Neural cell (in vitro differentiated cells): ENCODE data around the gene KRT83. TPM values are rescaled to one million over a fixed set of nuclear protein-coding genes. Genes with fewer than 3 reads are reported as not detected.

ENCODE experiments used
- H2AFZ ChIP-seq: fragments of 200-600, 300-800 bp; sonication (generic), shearing (Covaris generic); 2 replicates; pipeline ENCODE4 v1.6.0; 2014; ENCODE audit warnings: low read depth, mild to moderate bottlenecking, antibody characterized with exemption, low read length, moderate library complexity
- H3F3A ChIP-seq: fragments of 200-600 bp; shearing (Covaris generic); 2 replicates; pipeline ENCODE4 v1.6.1; 2016; ENCODE audit warnings: mild to moderate bottlenecking, moderate library complexity, mixed read lengths, antibody characterized with exemption, low read length; ENCODE audit not compliant: insufficient read depth, poor library complexity, severe bottlenecking
- H3K27ac ChIP-seq: fragments of 200-600, 300-800 bp; sonication (generic), shearing (Covaris generic); 2 replicates; pipeline ENCODE4 v1.5.1; 2014; ENCODE audit warnings: mild to moderate bottlenecking, low read length, moderate library complexity
- H3K27me3 ChIP-seq: fragments of 300-800, 200-600 bp; sonication (generic), shearing (Covaris generic); 2 replicates; pipeline ENCODE4 v1.6.0; 2014; ENCODE audit warnings: mild to moderate bottlenecking, low read depth, low read length, moderate library complexity; ENCODE audit not compliant: insufficient read depth
- H3K36me3 ChIP-seq: fragments of 300-800, 200-600 bp; sonication (generic), shearing (Covaris generic); 2 replicates; pipeline ENCODE4 v1.5.1; 2014; ENCODE audit warnings: mild to moderate bottlenecking, antibody characterized with exemption, low read length, moderate library complexity; ENCODE audit not compliant: insufficient read depth
- H3K4me2 ChIP-seq: fragments of 300-800, 200-600 bp; sonication (generic), shearing (Covaris generic); 2 replicates; pipeline ENCODE4 v1.6.0; 2014; ENCODE audit warnings: mild to moderate bottlenecking, low read length
- H3K4me3 ChIP-seq: fragments of 300-800, 200-600 bp; sonication (generic), shearing (Covaris generic); 2 replicates; pipeline ENCODE4 v1.5.1; 2014; ENCODE audit warnings: mild to moderate bottlenecking, low read length, moderate library complexity
- H3K79me2 ChIP-seq: fragments of 200-600 bp; shearing (Covaris generic); replicated peaks from 2 replicates; pipeline ENCODE4 v1.6.0; 2014; ENCODE audit warnings: mild to moderate bottlenecking, low read length, moderate library complexity; ENCODE audit not compliant: insufficient read depth
- H3K9ac ChIP-seq: fragments of 300-800, 200-600 bp; sonication (generic), shearing (Covaris generic); 2 replicates; pipeline ENCODE4 v1.6.1; 2016; ENCODE audit warnings: mild to moderate bottlenecking, low read length, mixed read lengths
- H3K9me2 ChIP-seq: fragments of 200-600 bp; shearing (Covaris generic); 2 replicates; pipeline ENCODE4 v1.6.1; 2016; ENCODE audit warnings: mild to moderate bottlenecking, low read length, mixed read lengths; ENCODE audit not compliant: insufficient read depth
- H3K9me3 ChIP-seq: fragments of 200-600, 300-800 bp; sonication (generic), shearing (Covaris generic); 2 replicates; pipeline ENCODE4 v1.6.1; 2016; ENCODE audit warnings: mild to moderate bottlenecking, mixed run types, low read length, moderate library complexity, mixed read lengths
- H4K20me1 ChIP-seq: fragments of 200-600 bp; shearing (Covaris generic); 2 replicates; pipeline ENCODE4 v1.6.1; 2016; ENCODE audit warnings: mild to moderate bottlenecking, mixed run types; ENCODE audit not compliant: insufficient read depth
- EP300 ChIP-seq: fragments of 450-650 bp; conservative IDR thresholded peaks from 2 replicates; pipeline ENCODE4 v1.6.1; 2014; ENCODE audit warnings: antibody characterized with exemption, mild to moderate bottlenecking, moderate library complexity; ENCODE audit not compliant: poor library complexity, severe bottlenecking
- EZH2 ChIP-seq: fragments of 200-600, 300-800 bp; shearing (Covaris generic), sonication (generic); IDR thresholded peaks from 2 replicates; pipeline ENCODE4 v1.6.1; 2014; ENCODE audit warnings: antibody characterized with exemption, low read length, borderline replicate concordance, mild to moderate bottlenecking; ENCODE audit not compliant: insufficient read depth, poor library complexity, severe bottlenecking
- MXI1 ChIP-seq: fragments of 450-650 bp; conservative IDR thresholded peaks from 2 replicates; pipeline ENCODE4 v1.6.1; 2014; ENCODE audit warnings: antibody characterized with exemption, mild to moderate bottlenecking; ENCODE audit not compliant: poor library complexity, severe bottlenecking
- POLR2AphosphoS5 ChIP-seq: IDR thresholded peaks from 2 replicates; pipeline ENCODE4 v1.6.1; 2012
- RAD21 ChIP-seq: fragments of 450-650 bp; conservative IDR thresholded peaks from 2 replicates; pipeline ENCODE4 v1.6.1; 2014; ENCODE audit warnings: antibody characterized with exemption, mild to moderate bottlenecking, moderate library complexity
- SMC3 ChIP-seq: fragments of 450-650 bp; conservative IDR thresholded peaks from 2 replicates; pipeline ENCODE4 v1.6.1; 2014; ENCODE audit warnings: antibody characterized with exemption, mild to moderate bottlenecking, moderate library complexity; ENCODE audit not compliant: poor library complexity
- TAF1 ChIP-seq: IDR thresholded peaks from 2 replicates; pipeline ENCODE4 v1.6.1; 2012; ENCODE audit warnings: low read depth
- polyA plus RNA-seq: library from polyadenylated mRNA; depleted of rRNA; stranded (reverse); fragments of >200 nt; gene quantifications from 2 replicates; pipeline ENCODE4 v1.2.3, GENCODE V29; 2014
- TF ChIP-seq, protein P1 (sequence below): fragments of 450-650 bp; IDR thresholded peaks from 2 replicates; pipeline ENCODE4 v1.5.1; 2014; ENCODE audit warnings: antibody characterized with exemption, mild to moderate bottlenecking, moderate library complexity; ENCODE audit not compliant: poor library complexity, severe bottlenecking
- TF ChIP-seq, protein P2 (sequence below): IDR thresholded peaks from 2 replicates; pipeline ENCODE4 v1.6.1; 2012; ENCODE audit warnings: borderline replicate concordance

The KRT83 gene
- polyA plus RNA-seq, 1 donor from 2014 or later: not detected

DNA sequence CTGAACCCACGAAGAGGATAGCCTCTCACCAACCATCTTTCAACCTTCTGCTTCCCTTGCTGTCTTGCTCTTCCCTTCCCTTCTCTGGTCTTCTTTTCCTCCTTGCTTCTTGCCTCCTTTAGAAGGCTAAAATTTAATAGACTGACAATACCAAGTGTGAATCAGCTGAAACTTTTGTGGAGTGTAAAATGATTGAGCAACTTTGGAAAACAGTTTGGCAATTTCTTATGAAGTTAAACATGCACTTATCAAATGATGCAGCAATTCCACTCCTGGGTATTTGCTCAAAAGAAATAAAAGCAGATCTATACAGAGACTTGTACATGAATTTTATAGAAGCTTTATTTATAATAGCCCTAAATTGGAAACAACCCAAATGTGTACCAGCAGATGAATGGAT lies 50.0 kb downstream of the KRT83 start:
- H4K20me1 ChIP-seq: no peaks in the 10 kb centered on the region
- H3K79me2 ChIP-seq: no peaks in the 10 kb centered on the region
- TF ChIP-seq RAD21 (no peak), MXI1 (no peak), EZH2 (no peak)
- no peaks in the 10 kb centered on the region for H3K9me2 ChIP-seq
- no peaks in the 10 kb centered on the region for H3K36me3 ChIP-seq
- no peak overlapping the region for H2AFZ ChIP-seq
- no peak overlapping the region for H3K4me2 ChIP-seq
- H3K9ac ChIP-seq: no peak overlapping the region
- H3F3A ChIP-seq: no peaks in the 10 kb centered on the region
- H3K9me3 ChIP-seq: no peaks in the 10 kb centered on the region
- H3K4me3 ChIP-seq: no peak overlapping the region
- H3K27me3 ChIP-seq: no peaks in the 10 kb centered on the region
- H3K27ac ChIP-seq: no peak overlapping the region

DNA sequence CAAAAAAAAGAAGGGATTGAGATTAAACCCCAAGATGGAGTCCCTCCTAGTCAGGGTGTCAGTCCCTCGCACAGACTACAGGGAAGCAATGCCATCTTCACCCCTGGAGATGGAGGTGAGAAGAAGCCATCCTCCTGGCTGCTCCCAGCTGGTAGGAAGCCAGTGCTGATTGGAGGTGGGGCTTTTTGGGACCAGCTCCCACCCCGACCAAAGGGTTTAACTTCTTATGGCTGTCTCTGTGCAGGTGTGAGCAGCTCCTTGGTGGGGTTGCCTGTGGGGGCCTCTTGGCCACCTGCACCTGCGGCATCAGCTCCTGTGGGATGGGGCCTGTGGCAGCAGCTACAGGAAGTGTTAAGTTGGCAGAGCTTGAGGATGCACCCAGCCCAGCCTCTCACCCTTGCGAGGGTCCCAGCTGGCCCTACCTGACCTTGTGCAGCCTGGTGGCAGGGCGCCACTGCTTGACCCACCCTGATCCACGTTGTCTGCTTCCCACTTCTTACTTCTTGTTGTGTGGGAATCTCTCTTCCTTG lies 50.6 kb downstream of the KRT83 start:
- Histone ChIP-seq H2AFZ (no peak overlapping the region), H3F3A (no peaks in the 10 kb centered on the region), H3K4me3 (no peak overlapping the region), H3K36me3 (no peaks in the 10 kb centered on the region), H3K27me3 (no peaks in the 10 kb centered on the region), H3K27ac (no peak overlapping the region), H3K79me2 (no peaks in the 10 kb centered on the region), H3K4me2 (no peak overlapping the region), H3K9me3 (no peaks in the 10 kb centered on the region), H4K20me1 (no peaks in the 10 kb centered on the region), H3K9ac (no peak overlapping the region), H3K9me2 (no peaks in the 10 kb centered on the region)
- TF ChIP-seq EZH2 (no peak), TAF1 (no peak), SMC3 (no peak), EP300 (no peak), POLR2AphosphoS5 (no peak), MXI1 (no peak), RAD21 (no peak)
- TF ChIP-seq, protein P1, sequence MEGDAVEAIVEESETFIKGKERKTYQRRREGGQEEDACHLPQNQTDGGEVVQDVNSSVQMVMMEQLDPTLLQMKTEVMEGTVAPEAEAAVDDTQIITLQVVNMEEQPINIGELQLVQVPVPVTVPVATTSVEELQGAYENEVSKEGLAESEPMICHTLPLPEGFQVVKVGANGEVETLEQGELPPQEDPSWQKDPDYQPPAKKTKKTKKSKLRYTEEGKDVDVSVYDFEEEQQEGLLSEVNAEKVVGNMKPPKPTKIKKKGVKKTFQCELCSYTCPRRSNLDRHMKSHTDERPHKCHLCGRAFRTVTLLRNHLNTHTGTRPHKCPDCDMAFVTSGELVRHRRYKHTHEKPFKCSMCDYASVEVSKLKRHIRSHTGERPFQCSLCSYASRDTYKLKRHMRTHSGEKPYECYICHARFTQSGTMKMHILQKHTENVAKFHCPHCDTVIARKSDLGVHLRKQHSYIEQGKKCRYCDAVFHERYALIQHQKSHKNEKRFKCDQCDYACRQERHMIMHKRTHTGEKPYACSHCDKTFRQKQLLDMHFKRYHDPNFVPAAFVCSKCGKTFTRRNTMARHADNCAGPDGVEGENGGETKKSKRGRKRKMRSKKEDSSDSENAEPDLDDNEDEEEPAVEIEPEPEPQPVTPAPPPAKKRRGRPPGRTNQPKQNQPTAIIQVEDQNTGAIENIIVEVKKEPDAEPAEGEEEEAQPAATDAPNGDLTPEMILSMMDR: no peak
- TF ChIP-seq, protein P2, sequence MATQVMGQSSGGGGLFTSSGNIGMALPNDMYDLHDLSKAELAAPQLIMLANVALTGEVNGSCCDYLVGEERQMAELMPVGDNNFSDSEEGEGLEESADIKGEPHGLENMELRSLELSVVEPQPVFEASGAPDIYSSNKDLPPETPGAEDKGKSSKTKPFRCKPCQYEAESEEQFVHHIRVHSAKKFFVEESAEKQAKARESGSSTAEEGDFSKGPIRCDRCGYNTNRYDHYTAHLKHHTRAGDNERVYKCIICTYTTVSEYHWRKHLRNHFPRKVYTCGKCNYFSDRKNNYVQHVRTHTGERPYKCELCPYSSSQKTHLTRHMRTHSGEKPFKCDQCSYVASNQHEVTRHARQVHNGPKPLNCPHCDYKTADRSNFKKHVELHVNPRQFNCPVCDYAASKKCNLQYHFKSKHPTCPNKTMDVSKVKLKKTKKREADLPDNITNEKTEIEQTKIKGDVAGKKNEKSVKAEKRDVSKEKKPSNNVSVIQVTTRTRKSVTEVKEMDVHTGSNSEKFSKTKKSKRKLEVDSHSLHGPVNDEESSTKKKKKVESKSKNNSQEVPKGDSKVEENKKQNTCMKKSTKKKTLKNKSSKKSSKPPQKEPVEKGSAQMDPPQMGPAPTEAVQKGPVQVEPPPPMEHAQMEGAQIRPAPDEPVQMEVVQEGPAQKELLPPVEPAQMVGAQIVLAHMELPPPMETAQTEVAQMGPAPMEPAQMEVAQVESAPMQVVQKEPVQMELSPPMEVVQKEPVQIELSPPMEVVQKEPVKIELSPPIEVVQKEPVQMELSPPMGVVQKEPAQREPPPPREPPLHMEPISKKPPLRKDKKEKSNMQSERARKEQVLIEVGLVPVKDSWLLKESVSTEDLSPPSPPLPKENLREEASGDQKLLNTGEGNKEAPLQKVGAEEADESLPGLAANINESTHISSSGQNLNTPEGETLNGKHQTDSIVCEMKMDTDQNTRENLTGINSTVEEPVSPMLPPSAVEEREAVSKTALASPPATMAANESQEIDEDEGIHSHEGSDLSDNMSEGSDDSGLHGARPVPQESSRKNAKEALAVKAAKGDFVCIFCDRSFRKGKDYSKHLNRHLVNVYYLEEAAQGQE: no peak

DNA sequence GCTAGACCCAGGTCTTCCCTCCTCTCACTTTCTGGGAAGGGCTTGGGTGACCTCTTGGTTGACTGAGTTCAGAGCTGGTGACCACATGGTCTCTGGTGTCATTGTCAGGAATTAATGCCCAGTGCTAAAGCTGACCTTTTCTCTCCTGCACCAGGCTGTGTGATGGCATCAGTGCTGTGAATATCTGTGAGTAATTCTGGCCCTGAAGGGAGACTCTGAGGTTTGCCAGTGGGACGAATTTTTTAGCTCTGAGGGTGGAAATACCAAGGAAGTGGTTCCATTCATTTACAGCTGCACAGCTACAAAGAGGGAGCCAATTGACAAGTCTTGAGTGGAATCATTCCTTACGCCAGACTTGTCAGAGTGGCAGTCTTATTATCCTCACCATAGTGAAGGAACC lies 53.0 kb downstream of the KRT83 start:
- Histone ChIP-seq H3K27ac (no peak overlapping the region), H3K4me3 (no peak overlapping the region), H3K36me3 (no peaks in the 10 kb centered on the region), H3K9me2 (no peaks in the 10 kb centered on the region), H3K9ac (no peak overlapping the region), H3K4me2 (no peak overlapping the region), H3F3A (no peaks in the 10 kb centered on the region), H4K20me1 (no peaks in the 10 kb centered on the region), H2AFZ (no peak overlapping the region), H3K27me3 (no peaks in the 10 kb centered on the region), H3K79me2 (no peaks in the 10 kb centered on the region), H3K9me3 (no peaks in the 10 kb centered on the region)
- TF ChIP-seq, protein P2: no peak
- TF ChIP-seq MXI1 (no peak), SMC3 (no peak), EZH2 (no peak), EP300 (no peak), POLR2AphosphoS5 (no peak), TAF1 (no peak), RAD21 (no peak)
- TF ChIP-seq, protein P1: no peak
